SU-DHL-6 (cell line): ENCODE results near the gene ZMYND10.

ENCODE experiments used
- EZH2phosphoT487 ChIP-seq: fragments of 200-600 bp; sonication (generic), shearing (Covaris generic); conservative IDR thresholded peaks from 2 replicates; pipeline ENCODE4 v1.6.1; 2018; ENCODE audit warnings: mild to moderate bottlenecking, antibody characterized with exemption, low read length, moderate library complexity, mixed read lengths
- TF ChIP-seq, protein P1 (sequence below): fragments of 200-600 bp; sonication (generic); IDR thresholded peaks from one replicate; pipeline ENCODE4 v1.5.1; 2017; ENCODE audit warnings: antibody characterized with exemption, mild to moderate bottlenecking, low read length, moderate library complexity; ENCODE audit not compliant: insufficient read depth, poor library complexity, severe bottlenecking

DNA sequence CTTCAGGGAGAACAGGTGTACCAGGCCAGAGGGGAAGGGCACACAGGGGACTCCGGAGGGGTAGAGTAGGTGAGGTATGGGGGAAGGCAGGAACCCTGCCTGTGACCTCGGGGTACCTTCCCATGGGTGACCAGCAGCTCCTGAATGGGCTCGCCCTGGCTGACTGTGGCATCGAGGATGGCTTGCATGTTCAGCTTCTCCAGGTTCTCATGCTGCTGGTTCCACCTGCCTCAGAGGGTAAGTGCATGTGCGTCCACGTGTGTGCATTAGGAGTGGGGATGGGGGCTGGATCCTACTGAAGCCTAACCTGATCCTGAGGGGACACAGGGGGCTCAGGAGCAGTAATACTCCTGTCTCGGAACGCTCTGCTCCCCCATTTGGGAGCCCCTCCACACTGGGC is 524 bp downstream of the ZMYND10 start:
- TF ChIP-seq, protein P1, sequence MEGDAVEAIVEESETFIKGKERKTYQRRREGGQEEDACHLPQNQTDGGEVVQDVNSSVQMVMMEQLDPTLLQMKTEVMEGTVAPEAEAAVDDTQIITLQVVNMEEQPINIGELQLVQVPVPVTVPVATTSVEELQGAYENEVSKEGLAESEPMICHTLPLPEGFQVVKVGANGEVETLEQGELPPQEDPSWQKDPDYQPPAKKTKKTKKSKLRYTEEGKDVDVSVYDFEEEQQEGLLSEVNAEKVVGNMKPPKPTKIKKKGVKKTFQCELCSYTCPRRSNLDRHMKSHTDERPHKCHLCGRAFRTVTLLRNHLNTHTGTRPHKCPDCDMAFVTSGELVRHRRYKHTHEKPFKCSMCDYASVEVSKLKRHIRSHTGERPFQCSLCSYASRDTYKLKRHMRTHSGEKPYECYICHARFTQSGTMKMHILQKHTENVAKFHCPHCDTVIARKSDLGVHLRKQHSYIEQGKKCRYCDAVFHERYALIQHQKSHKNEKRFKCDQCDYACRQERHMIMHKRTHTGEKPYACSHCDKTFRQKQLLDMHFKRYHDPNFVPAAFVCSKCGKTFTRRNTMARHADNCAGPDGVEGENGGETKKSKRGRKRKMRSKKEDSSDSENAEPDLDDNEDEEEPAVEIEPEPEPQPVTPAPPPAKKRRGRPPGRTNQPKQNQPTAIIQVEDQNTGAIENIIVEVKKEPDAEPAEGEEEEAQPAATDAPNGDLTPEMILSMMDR, result no peak
- no peak for TF ChIP-seq EZH2phosphoT487
